ENCODE results near the gene RGS3. TPM values are rescaled to one million over a fixed set of nuclear protein-coding genes. Genes with fewer than 3 reads are reported as not detected.

RGS3 gene
- total RNA-seq, 4 donors from 2014 or later: 16.2 to 75.6 (median 54.9) TPM

- TF ChIP-seq POLR2A (IDR thresholded peaks at IDR 0.05) (no peak), CTCF (IDR thresholded peaks at IDR 0.05) (no peak)
- H3K27ac ChIP-seq: no peak overlapping the region
- DNase-seq: no peak
- H3K4me3 ChIP-seq: no peak overlapping the region
- H3K9me3 ChIP-seq: no peaks in the 10 kb centered on the region
- H3K4me1 ChIP-seq: peaks cover 0 to 8% of the 10 kb centered on the region in 2 donors
- intact Hi-C loops (cut with DNase I; ENCODE audit: low total_unique reads): no loop called here
- H3K36me3 ChIP-seq: no peaks in the 10 kb centered on the region
- H3K27me3 ChIP-seq: no peaks in the 10 kb centered on the region
Measured at GRCh38 chr9:113578279-113578865, 114.8 kb downstream of the RGS3 start.

- DNase-seq: no peak
Measured at GRCh38 chr9:113578882-113579282, 115.4 kb downstream of the RGS3 start.

GRCh38 chr9:113579283-113580040 is 115.9 kb downstream of the RGS3 start:
- Histone ChIP-seq H3K9me3 (no peaks in the 10 kb centered on the region), H3K27ac (peak overlapping the region in 1 of 2 donors; percentile 41), H3K4me1 (peaks cover 0 to 8% of the 10 kb centered on the region in 2 donors), H3K27me3 (no peaks in the 10 kb centered on the region), H3K36me3 (no peaks in the 10 kb centered on the region), H3K4me3 (no peak overlapping the region)
- TF ChIP-seq CTCF (IDR thresholded peaks at IDR 0.05) (no peak), POLR2A (IDR thresholded peaks at IDR 0.05) (no peak)
- DNase-seq: no peak
- intact Hi-C loops (cut with DNase I; ENCODE audit: low total_unique reads): no loop called here

More at GRCh38 chr9:113578882-113579282, 115.4 kb downstream of the RGS3 start:
- Histone ChIP-seq H3K9me3 (no peaks in the 10 kb centered on the region), H3K36me3 (no peaks in the 10 kb centered on the region), H3K4me1 (peaks cover 0 to 8% of the 10 kb centered on the region in 2 donors), H3K27me3 (no peaks in the 10 kb centered on the region), H3K4me3 (no peak overlapping the region), H3K27ac (no peak overlapping the region)
- intact Hi-C loops (cut with DNase I; ENCODE audit: low total_unique reads): no loop called here
- TF ChIP-seq POLR2A (IDR thresholded peaks at IDR 0.05): no peak

GRCh38 chr9:113580041-113580953 is 116.8 kb downstream of the RGS3 start:
- no peak overlapping the region for H3K4me3 ChIP-seq

More at GRCh38 chr9:113580041-113580953, 116.8 kb downstream of the RGS3 start:
- Histone ChIP-seq H3K27ac (peak overlapping the region; percentile 41 to 60), H3K36me3 (no peaks in the 10 kb centered on the region), H3K9me3 (no peaks in the 10 kb centered on the region), H3K4me1 (peaks cover 0 to 8% of the 10 kb centered on the region in 2 donors), H3K27me3 (no peaks in the 10 kb centered on the region)
- peak in 1 of 2 donors; percentile 34 for DNase-seq
- intact Hi-C loops (cut with DNase I; ENCODE audit: low total_unique reads): no loop called here
- TF ChIP-seq POLR2A (IDR thresholded peaks at IDR 0.05) (no peak), CTCF (IDR thresholded peaks at IDR 0.05) (no peak)
